ENCODE measurements around the gene EOMES. TPM values are rescaled to one million over a fixed set of nuclear protein-coding genes. Genes with fewer than 3 reads are reported as not detected.

Gene EOMES
- polyA plus RNA-seq, 1 donor (not counting 4 experiments of a cell fraction or from before 2014, with no cell fraction given), result 1.6 TPM

DNA sequence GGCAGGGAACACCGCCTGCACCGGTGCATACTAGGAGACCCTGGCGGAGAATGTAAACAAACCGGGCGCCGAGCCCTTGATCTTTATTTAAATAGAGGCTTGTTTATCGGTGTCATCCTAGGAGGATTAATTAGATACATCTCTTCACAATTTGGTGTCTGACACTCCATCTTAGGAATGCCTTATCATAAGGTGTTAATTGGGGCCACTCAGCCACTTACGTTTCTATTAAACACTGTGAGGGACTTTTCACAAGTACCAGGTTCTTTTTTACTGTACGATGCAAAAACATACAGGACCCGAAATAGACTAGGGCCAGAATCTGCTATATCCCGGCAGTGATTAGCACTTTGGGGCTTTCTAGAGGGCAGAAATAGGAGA lies 8.0 kb downstream of the EOMES start:
- Histone ChIP-seq H3K4me2 (ENCODE audit: control insufficient read depth, extremely low read depth, insufficient read depth, low read depth, low read length) (peak overlapping the region; percentile 92), H3K4me1 (ENCODE audit: control insufficient read depth, extremely low read depth, insufficient read depth, low read length) (peaks cover 28% of the 10 kb centered on the region), H2AFZ (ENCODE audit: control insufficient read depth, low read length) (no peak overlapping the region), H3K9me1 (ENCODE audit: control insufficient read depth, extremely low read depth, insufficient read depth, low read length) (no peaks in the 10 kb centered on the region), H3K9ac (ENCODE audit: control insufficient read depth, extremely low read depth, insufficient read depth, low read length) (no peak overlapping the region), H3K27ac (ENCODE audit: control insufficient read depth, insufficient read depth, low read length) (no peak overlapping the region), H4K20me1 (ENCODE audit: control insufficient read depth, extremely low read depth, insufficient read depth, low read length) (no peaks in the 10 kb centered on the region), H3K79me2 (ENCODE audit: control insufficient read depth, insufficient read depth, low read length) (no peaks in the 10 kb centered on the region), H3K9me3 (ENCODE audit: control insufficient read depth, low read depth, low read length) (no peaks in the 10 kb centered on the region), H3K4me3 (ENCODE audit: control insufficient read depth in 2 of 3, extremely low read depth in 1 of 3, insufficient read depth in 2 of 3, low read depth in 1 of 3, low read length in 3 of 3) (peak overlapping the region in 2 of 3 experiments; percentile 74 to 79), H3K27me3 (ENCODE audit: control insufficient read depth, extremely low read depth, insufficient read depth, low read length) (peaks cover 26% of the 10 kb centered on the region), H3K36me3 (ENCODE audit: control insufficient read depth in 2 of 2, extremely low read depth in 1 of 2, insufficient read depth in 2 of 2, low read length in 2 of 2) (no peaks in the 10 kb centered on the region)
- FAIRE-seq (no peak), DNase-seq (ENCODE audit: low read depth, low spot score) (no peak)
- TF ChIP-seq, protein P1, sequence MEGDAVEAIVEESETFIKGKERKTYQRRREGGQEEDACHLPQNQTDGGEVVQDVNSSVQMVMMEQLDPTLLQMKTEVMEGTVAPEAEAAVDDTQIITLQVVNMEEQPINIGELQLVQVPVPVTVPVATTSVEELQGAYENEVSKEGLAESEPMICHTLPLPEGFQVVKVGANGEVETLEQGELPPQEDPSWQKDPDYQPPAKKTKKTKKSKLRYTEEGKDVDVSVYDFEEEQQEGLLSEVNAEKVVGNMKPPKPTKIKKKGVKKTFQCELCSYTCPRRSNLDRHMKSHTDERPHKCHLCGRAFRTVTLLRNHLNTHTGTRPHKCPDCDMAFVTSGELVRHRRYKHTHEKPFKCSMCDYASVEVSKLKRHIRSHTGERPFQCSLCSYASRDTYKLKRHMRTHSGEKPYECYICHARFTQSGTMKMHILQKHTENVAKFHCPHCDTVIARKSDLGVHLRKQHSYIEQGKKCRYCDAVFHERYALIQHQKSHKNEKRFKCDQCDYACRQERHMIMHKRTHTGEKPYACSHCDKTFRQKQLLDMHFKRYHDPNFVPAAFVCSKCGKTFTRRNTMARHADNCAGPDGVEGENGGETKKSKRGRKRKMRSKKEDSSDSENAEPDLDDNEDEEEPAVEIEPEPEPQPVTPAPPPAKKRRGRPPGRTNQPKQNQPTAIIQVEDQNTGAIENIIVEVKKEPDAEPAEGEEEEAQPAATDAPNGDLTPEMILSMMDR (optimal IDR thresholded peaks at IDR 0.05 in 1 of 3, IDR thresholded peaks at IDR 0.05 in 1 of 3, conservative IDR thresholded peaks at IDR 0.05 in 1 of 3; ENCODE audit: extremely low read depth in 1 of 3, insufficient read depth in 2 of 3, low read length in 3 of 3), result no peak
- no peak for TF ChIP-seq EZH2 (IDR thresholded peaks at IDR 0.05; ENCODE audit: low read length)
- dilution Hi-C loops (cut with MboI; ENCODE audit: extremely low pct_ligation_motif_present, low sequenced_read_pairs), result no loop called here

DNA sequence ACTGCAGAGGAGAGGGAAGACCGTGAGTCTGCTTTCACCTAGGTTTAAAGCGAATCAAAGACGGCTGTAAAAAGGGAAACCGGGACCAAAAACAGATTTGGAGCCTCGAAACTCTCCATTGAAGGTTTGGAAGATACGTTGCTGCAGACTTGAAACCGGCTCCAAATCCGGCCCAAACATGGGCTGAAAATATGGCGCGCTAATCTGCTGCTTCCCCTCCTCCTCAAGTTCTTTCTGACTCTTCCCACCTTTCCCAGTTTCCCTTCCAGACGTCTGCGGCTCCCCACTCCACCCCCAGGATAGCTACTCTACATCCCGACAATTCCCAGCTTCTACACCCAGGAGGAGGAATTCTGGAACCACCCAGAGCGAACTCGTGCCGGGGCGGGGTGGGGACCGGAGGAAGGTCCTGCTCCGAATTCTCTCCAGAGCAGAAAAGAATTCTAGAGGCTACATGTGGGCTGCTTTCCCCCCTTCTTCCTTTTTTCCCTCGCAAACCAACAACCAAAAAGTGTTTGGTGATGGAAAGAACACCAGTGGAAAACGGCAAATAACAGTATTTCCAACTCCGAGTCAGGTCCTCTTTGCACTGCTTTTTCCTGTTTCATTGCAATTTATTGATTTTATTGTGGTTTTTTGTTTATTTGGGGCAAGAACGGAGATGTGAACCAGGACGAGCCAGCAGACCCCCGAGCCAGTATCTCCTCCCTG lies 8.5 kb downstream of the EOMES start:
- DNase-seq (ENCODE audit: low read depth, low spot score) (no peak), FAIRE-seq (peak; percentile 46)
- H3K9me3 ChIP-seq (ENCODE audit: control insufficient read depth, low read depth, low read length), result no peaks in the 10 kb centered on the region
- H3K4me2 ChIP-seq (ENCODE audit: control insufficient read depth, extremely low read depth, insufficient read depth, low read depth, low read length), result peak overlapping the region; percentile 92
- dilution Hi-C loops (cut with MboI; ENCODE audit: extremely low pct_ligation_motif_present, low sequenced_read_pairs), result no loop called here
- peaks cover 26% of the 10 kb centered on the region for H3K27me3 ChIP-seq (ENCODE audit: control insufficient read depth, extremely low read depth, insufficient read depth, low read length)
- H2AFZ ChIP-seq (ENCODE audit: control insufficient read depth, low read length), result peak overlapping the region; percentile 93
- peak overlapping the region; percentile 31 to 79 (median 74) for H3K4me3 ChIP-seq (ENCODE audit: control insufficient read depth in 2 of 3, extremely low read depth in 1 of 3, insufficient read depth in 2 of 3, low read depth in 1 of 3, low read length in 3 of 3)
- no peaks in the 10 kb centered on the region for H4K20me1 ChIP-seq (ENCODE audit: control insufficient read depth, extremely low read depth, insufficient read depth, low read length)
- H3K9me1 ChIP-seq (ENCODE audit: control insufficient read depth, extremely low read depth, insufficient read depth, low read length), result no peaks in the 10 kb centered on the region
- no peaks in the 10 kb centered on the region for H3K79me2 ChIP-seq (ENCODE audit: control insufficient read depth, insufficient read depth, low read length)
- peaks cover 28% of the 10 kb centered on the region for H3K4me1 ChIP-seq (ENCODE audit: control insufficient read depth, extremely low read depth, insufficient read depth, low read length)
- H3K9ac ChIP-seq (ENCODE audit: control insufficient read depth, extremely low read depth, insufficient read depth, low read length), result peak overlapping the region; percentile 18
- H3K27ac ChIP-seq (ENCODE audit: control insufficient read depth, insufficient read depth, low read length), result no peak overlapping the region
- TF ChIP-seq, protein P1 (optimal IDR thresholded peaks at IDR 0.05 in 1 of 3, IDR thresholded peaks at IDR 0.05 in 1 of 3, conservative IDR thresholded peaks at IDR 0.05 in 1 of 3; ENCODE audit: extremely low read depth in 1 of 3, insufficient read depth in 2 of 3, low read length in 3 of 3), result no peak
- TF ChIP-seq EZH2 (IDR thresholded peaks at IDR 0.05; ENCODE audit: low read length), result peak; percentile 56
- H3K36me3 ChIP-seq (ENCODE audit: control insufficient read depth in 2 of 2, extremely low read depth in 1 of 2, insufficient read depth in 2 of 2, low read length in 2 of 2), result no peaks in the 10 kb centered on the region

All from keratinocyte (primary cell).